Astrocyte (in vitro differentiated cells and primary cell): ENCODE results near the gene NCBP1.

Experiments used
- EZH2 ChIP-seq: IDR thresholded peaks from 2 replicates; pipeline ENCODE4 v1.6.1; 2012; ENCODE audit warnings: mild to moderate bottlenecking, low read length, inconsistent platforms; ENCODE audit not compliant: insufficient read depth
- TF ChIP-seq, protein P1 (sequence below): IDR thresholded peaks from 2 replicates; pipeline ENCODE4 v1.5.1; 2011; ENCODE audit warnings: low read depth, mild to moderate bottlenecking, inconsistent platforms, low read length, moderate library complexity; ENCODE audit not compliant: insufficient read depth

DNA sequence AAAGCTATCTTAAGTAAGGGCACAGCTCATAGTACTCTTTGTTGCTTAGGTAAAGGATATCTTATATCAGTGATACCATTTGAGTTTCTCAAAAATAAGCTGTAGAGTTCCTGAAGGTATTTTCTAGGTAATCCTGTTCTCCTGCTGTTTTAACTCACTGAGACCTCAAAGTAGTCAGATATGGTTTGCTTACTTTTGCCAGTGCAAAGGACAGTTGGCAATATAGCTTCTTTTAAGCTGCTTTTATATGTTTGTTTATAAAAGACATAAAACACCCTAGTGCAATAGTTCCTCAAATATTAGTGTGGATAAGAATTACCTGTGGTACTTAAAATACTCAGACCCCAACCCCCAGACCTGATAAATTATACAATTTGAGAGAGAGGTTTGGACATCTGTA is 12.1 kb downstream of the NCBP1 start:
- TF ChIP-seq EZH2, result no peak
- TF ChIP-seq, protein P1, sequence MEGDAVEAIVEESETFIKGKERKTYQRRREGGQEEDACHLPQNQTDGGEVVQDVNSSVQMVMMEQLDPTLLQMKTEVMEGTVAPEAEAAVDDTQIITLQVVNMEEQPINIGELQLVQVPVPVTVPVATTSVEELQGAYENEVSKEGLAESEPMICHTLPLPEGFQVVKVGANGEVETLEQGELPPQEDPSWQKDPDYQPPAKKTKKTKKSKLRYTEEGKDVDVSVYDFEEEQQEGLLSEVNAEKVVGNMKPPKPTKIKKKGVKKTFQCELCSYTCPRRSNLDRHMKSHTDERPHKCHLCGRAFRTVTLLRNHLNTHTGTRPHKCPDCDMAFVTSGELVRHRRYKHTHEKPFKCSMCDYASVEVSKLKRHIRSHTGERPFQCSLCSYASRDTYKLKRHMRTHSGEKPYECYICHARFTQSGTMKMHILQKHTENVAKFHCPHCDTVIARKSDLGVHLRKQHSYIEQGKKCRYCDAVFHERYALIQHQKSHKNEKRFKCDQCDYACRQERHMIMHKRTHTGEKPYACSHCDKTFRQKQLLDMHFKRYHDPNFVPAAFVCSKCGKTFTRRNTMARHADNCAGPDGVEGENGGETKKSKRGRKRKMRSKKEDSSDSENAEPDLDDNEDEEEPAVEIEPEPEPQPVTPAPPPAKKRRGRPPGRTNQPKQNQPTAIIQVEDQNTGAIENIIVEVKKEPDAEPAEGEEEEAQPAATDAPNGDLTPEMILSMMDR, result no peak
